Measurements from ENCODE around the gene KCNMB2.

The KCNMB2 gene

GRCh38 chr3:178658694-178659325 lies 122.6 kb downstream of the KCNMB2 start:
- no peak for DNase-seq

- no peak for DNase-seq
Measured at GRCh38 chr3:178663201-178663934, 127.1 kb downstream of the KCNMB2 start.

- no peak for DNase-seq
Measured at GRCh38 chr3:178665747-178666146, 129.5 kb downstream of the KCNMB2 start.

GRCh38 chr3:178669022-178669601 lies 132.9 kb downstream of the KCNMB2 start:
- no peak for DNase-seq

- DNase-seq = no peak
Measured at GRCh38 chr3:178669758-178670157, 133.5 kb downstream of the KCNMB2 start.

GRCh38 chr3:178671377-178671776 lies 135.1 kb downstream of the KCNMB2 start:
- no peak for DNase-seq

- no peak for DNase-seq
Measured at GRCh38 chr3:178671791-178672190, 135.6 kb downstream of the KCNMB2 start.

GRCh38 chr3:178672275-178672674 lies 136.0 kb downstream of the KCNMB2 start:
- DNase-seq = no peak

GRCh38 chr3:178673529-178673928 lies 137.3 kb downstream of the KCNMB2 start:
- no peak for DNase-seq

- no peak for DNase-seq
Measured at GRCh38 chr3:178676077-178676476, 139.8 kb downstream of the KCNMB2 start.

GRCh38 chr3:178676942-178677790 lies 140.9 kb downstream of the KCNMB2 start:
- DNase-seq = no peak

GRCh38 chr3:178677961-178678360 lies 141.7 kb downstream of the KCNMB2 start:
- no peak for DNase-seq

GRCh38 chr3:178680037-178680436 lies 143.8 kb downstream of the KCNMB2 start:
- no peak for DNase-seq

- no peak for DNase-seq
Measured at GRCh38 chr3:178680489-178680888, 144.3 kb downstream of the KCNMB2 start.

- no peak for DNase-seq
Measured at GRCh38 chr3:178684881-178685590, 148.8 kb downstream of the KCNMB2 start.

- no peak for DNase-seq
Measured at GRCh38 chr3:178685591-178685906, 149.3 kb downstream of the KCNMB2 start.

GRCh38 chr3:178686826-178687225 lies 150.6 kb downstream of the KCNMB2 start:
- DNase-seq = no peak

- no peak for DNase-seq
Measured at GRCh38 chr3:178690571-178690970, 154.3 kb downstream of the KCNMB2 start.

GRCh38 chr3:178699364-178699763 lies 163.1 kb downstream of the KCNMB2 start:
- no peak for DNase-seq

GRCh38 chr3:178699810-178700209 lies 163.6 kb downstream of the KCNMB2 start:
- no peak for DNase-seq

GRCh38 chr3:178703268-178703975 lies 167.2 kb downstream of the KCNMB2 start:
- DNase-seq = no peak

GRCh38 chr3:178705925-178706324 lies 169.7 kb downstream of the KCNMB2 start:
- DNase-seq = no peak
